Eye (tissue), 1 donor: ENCODE data around the gene ADAM19.
"Not testable (repeated sequence)": the region's sequence is repeated elsewhere in the genome, so short reads cannot be mapped to it uniquely, and the experiment has no call there.

Experiments used
- DNase-seq: peaks from one replicate; pipeline ENCODE4 v3.0.0-alpha.2; 2015

Gene ADAM19

DNA sequence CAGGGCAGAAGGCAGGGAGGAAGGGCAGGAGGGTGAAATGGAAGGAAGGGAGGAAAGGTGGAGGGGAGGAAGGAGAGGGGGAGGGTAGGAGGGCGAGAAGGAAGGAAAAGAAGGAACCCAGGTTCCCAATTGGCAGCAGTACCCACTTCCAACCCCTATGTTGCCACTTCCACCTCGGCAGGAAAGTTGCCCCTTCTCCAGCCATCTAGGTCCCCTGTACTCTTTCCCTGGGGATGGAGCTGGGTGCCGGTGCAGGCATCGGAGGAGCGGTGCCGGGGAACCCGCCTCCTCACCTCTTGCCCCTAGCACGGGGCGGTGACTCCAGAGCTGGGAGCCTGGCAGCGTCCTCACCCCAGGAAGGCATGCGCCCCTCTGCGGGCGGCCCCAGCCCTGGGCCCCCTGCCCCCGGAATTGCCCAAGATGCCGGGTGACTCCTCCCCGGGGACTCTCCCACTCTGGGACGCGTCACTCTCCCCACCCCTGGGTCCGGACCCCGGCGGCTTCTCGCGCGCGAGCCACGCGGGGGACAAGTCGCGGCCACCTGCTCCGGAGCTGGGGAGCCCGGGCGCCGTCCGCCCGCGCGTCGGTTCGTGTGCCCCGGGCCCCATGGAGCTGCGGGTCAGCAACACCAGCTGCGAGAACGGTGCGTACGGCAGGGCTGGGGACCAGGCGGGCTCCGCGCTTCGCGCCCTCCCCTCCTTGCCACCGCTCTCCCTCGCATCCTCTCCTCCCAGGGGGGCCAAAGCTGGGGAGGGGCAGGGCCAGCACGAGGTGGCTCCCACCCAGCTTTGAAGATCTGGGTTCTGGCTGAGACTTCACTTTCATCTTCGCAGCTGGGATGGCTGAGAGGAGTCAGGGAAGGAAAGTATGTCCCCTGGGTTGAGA is 115.6 kb downstream of the ADAM19 start, which contains the start of gene NIPAL4:
Gene NIPAL4 (plus strand): TSS at position 499 of the 885 bp plus-strand sequence. CDS start 108 bp downstream, at position 607.
- peak; percentile 46 for DNase-seq

DNA sequence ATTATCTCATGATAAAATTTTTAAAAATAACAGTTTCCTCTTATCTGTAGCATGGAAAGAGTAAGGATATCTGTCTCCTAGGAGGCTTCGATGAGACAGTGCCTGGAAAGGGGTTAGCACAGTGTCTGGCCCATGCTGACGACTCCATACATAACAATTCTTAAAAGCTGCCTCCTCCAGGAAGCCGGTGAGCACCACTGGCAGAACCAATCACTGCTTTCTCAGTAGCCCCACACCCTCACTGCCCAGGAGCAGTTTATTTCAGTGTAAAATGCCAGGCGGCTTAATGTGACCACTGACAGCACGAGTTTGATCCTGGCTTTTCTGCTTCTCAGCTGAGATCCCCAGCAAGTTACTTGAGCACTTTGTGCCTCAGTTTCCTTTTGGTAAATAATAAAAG is 116.7 kb downstream of the ADAM19 start:
- no peak for DNase-seq

DNA sequence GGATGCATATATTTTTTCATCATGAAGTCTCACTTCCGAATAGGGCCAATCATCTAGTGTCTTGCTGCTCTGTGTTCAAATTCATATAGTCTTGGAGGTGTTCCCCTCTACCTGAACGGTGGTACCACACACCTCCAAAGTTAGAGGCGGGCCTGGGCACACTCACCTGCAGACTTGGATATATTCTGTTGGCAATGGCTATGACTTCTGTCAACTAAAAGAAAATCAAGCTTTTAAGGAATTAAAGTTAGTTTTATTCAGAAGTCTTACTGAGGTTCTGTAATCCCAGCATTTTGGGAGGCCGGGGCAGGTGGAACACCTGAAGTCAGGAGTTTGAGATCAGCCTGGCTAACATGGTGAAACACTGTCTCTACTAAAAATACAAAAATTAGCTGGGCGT is 118.2 kb downstream of the ADAM19 start:
- DNase-seq, result no peak

DNA sequence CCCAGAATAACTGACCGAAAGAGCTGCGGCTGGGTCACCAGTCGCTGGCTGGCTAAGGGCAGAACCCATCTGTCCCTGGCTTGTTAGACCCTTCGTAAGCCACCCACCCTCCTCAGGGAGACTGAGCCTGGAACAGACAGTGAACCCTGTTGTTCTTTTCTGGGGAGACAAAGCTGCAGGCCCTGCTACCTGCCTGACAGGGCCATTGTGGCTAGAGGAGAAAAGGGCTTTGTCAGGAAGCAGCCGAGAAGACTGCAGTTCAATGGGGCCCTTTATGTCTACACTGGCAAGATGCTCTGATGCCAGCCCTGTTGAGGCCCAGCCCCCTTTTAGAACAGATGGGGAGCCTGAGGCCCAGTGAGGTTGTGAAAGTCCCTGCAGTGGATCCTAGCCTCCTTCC is 119.3 kb downstream of the ADAM19 start:
- no peak for DNase-seq

DNA sequence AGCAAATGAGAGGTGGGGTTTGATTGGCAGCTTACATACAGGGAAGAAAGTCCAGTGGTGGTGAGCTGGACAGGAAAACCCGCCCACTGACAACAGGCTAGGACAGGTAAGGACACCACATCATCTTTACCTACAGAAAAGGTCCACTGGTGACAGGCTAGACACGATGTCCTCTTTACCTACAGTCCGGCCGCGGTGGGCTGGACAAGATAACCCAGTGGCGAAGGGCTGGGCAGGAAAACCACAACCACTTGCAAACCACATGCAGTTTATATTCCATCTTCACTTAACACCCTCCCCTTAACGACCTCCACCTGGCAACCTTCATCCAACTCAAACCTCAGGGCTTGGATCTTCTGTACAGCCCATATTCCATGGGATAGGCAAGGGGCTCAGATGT is 120.5 kb downstream of the ADAM19 start:
- no peak for DNase-seq

DNA sequence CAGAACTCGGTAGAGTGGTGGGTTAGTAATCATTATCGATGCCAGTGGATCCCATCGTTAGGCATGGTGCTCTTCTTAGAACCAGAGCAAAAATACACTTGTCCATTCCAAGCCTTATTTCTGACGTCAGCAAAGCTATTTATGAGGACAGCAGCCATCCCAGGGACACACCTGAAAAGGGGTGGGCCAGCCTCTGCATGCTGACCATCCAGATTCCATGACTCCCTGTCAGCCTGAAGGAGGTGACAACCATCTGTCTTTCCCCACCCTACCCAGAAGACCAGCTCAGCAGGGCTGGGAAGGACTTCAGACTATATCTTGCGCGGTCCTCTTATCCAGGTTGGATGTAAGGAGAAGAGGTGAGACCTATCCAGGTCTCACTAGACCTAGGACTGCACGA is 121.3 kb downstream of the ADAM19 start:
- no peak for DNase-seq

DNA sequence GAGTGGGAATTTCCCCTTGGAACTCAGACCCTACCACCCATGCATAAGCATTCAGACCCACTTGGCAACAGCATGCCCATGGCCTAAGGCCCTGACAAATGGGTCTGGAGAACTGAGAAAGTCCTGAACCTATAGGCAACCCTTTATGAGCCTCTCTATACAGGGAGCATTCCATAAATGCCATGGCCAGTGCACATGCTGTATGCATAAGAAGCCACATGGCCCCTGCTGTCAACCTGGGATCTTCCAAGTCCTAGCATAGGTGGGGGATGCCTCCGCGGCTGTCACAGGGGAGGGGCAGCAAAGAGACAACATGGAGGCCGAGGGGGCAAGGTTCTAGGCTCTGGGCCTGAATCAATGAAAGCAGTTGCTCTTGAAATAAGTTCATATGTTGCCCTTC is 123.8 kb downstream of the ADAM19 start:
- DNase-seq, result no peak

DNA sequence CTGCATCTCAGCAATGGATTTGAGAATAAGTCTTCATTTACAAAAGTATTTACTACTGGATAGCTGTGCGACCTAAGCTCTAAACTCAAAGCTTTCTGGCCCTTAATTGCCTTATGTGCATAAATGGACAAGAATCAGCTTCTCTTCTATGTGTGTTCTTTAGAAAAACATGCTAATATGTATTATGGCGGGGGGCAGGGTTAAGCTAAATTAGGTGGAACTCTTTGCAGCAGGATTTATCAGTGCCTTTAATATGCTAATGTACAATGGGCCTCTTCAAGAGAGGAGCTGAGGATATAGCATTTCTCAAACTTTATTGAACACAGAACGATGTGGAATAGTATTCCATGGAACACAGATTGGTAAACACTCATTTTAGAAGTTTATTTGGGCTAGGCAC is 125.6 kb downstream of the ADAM19 start:
- DNase-seq, result no peak

DNA sequence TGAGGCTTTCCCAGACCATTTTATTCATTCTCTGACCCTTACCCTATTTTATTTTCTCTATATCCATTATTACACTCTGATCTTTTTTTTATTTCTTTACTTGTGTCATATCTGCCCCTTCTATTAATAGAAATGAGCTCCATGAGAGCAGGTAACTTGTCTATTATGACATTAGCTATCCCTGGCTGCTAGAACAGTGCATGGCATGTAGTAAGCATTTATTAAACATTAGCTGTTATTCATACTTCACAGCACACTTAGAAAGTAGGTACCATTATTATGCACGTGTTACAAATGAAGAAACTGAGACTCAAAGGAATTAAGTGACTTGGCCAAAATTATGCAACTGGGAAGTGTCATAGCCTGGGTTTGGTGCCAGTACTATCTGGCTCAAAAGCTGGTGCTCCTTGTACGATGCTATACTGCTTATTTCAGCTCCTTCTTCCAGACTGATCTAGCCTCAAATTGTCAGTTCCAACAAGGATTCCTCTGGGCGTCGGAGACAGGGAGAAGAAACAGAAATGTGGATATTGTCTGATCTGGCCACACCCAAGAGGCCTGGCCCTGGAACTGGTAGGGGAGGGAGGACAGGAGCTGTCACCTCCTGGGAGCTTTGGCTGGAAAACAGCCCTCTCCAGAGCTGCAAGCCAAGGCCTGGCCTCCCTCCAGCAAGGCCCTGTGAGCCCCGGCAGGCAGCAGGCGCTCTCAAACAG is 126.4 kb downstream of the ADAM19 start:
- DNase-seq, result no peak

DNA sequence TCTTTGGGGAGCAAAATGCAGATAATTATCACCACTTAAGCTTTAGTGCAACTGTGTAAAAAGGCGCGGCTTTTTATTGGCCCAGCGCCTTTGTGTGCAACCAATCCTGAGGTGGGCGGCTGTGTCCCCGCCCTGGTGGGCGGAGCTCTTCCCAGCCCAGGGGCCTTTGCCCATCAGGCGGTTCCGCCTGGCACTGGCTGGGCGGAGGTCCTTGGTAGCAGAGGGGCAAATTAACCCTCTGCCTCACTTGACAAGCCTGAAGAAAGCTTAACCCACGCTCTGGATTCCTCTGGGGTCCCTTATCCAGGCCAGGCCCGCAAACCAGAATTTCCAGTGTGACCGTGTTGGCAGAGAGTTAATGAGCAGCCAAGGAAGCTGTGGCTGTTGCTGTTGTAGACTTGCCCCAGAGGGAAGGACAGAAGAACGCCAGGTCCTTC is 128.4 kb downstream of the ADAM19 start:
- DNase-seq, result no peak

DNA sequence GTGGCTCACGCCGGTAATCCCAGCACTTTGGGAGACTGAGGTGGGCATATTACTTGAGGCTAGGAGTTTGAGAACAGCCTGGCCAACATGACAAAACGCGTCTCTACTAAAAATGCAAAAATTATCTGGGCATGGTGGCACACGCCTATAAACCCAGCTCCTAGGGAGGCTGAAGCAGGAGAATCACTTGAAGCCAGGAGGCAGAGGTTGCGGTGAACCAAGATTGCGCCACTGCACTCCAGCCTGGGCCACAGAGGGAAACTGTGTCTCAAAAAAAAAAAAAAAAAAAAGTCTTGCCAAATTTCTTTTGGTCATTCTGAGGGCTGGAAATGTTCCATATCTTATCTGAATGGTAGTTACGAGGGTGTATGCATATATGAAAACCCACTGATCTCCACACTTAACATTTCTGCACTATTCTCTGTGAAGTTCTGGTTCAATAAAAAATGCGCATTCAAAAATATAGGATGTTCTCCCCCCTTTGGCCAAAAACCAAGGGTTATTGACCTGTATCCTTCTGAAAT is 129.1 kb downstream of the ADAM19 start:
- DNase-seq, result no peak

DNA sequence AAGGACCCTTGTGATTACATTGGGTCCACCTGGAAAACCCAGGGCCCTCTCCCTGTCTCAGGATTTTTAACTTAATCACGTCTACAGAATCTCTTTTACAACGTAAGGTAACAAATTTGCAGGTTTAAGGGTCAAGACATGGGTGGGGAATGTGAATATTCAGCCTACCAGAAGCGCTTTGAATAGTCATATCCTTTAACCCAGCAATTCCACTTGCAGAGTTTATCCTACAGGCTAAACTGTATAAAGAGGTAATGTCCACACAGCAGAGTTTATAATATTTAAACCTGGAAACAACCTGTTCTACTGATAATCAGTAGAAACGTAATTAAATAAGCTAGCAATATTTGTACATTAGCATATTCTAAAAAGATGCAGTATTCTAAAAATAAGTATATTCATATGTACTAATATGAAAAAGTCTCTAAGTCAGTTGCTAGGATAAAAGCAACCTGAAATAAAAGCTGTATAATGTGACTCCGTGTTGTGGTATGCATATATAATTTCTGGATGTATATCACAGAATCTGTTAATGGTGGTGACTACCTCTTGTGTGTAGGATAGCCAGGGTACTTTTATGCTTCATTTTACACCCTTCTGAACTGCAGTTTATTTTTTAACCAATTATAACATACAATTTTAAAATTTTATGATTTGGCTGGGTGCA is 129.7 kb downstream of the ADAM19 start:
- DNase-seq, result no peak

DNA sequence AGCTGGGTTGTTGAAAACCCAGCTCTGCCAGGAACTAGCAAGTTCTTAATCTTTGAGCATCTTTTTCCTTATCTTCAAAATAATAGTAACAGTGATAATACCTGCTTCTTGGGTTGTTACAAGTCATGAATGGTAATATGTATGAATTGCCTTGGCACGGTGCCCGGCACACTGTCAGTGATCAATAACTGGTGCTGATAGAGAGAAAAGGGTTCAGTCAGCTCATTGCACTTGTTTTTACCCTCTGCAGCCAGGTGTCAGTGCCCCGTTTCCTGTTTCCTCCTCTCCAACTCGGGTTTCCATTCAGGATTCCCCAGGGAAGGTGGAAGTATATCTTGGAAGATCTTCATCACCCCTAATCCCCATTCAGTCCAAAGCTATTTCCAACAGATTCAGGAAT is 131.4 kb downstream of the ADAM19 start:
- no peak for DNase-seq

DNA sequence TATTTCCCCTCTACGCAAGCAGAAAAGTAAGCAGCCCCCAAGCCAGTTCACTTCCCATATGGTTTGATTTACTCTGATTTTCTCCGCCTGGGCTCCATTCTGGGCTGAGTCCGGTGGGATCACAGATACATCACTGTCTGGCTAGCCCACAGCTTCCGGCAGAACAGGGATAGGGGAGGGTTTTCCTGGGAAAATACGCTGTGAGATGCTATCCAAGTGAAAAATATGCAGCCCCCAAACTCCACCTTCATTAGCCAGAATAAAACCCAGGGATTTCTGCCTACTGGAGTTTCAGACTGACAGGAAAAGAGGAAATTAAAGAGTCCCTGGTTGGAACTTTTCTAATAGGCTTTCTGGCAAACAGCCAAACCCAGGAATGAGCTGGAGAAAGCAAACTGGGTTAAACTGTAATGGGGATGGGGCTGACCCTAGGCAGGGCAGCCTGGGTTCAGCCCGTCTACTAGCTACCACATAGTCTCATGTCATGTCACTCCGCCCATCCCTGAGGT is 132.5 kb downstream of the ADAM19 start:
- DNase-seq, result peak; percentile 81

DNA sequence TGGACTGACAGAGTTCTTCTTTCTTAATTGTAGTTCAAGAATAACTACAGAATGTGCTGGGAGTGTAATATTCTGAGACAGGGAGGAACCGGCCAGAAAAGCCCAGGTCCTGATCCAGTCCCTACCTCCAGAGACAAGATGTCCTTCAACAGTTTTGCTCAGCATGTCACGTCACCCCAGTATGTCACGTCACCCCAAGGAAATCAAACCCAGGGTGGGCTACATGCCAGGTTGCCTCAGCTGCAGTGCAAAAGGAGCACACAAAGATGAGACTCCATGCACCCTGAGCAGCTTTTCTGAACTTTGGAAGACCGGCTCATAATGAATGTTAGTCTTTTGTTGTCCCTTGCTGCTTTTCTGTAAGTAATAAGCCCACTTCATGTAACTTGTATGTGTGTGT is 141.5 kb downstream of the ADAM19 start:
- no peak for DNase-seq

DNA sequence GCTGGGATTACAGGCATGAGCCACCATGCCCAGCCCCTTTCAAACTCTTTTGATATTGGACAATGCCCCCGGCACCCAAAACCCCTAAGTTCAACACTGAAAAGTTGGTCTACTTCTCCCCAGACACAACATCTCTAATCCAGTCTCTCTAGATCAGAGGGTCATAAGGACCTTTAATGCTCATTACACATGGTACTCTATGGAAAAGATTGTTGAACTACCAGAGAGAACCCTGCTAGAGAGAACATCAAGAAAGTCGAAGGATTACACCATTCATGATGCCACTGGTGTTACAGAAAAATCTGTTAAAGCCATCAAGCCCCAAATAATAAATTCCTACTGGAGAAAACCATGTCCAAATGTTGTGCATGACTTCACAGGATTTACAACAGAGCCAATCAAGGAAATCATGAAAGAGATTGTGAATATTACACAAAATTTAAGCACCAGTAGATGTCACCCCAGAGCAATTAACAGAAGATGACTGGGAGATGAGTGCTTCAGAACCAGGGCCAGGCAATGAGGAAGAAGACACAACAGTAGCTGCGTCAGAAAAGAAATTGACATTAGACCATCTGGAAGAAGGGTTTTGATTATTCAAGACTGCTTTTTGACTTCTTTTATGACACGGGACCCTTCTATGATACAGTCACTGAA is 143.9 kb downstream of the ADAM19 start:
- DNase-seq, result peak; percentile 84

DNA sequence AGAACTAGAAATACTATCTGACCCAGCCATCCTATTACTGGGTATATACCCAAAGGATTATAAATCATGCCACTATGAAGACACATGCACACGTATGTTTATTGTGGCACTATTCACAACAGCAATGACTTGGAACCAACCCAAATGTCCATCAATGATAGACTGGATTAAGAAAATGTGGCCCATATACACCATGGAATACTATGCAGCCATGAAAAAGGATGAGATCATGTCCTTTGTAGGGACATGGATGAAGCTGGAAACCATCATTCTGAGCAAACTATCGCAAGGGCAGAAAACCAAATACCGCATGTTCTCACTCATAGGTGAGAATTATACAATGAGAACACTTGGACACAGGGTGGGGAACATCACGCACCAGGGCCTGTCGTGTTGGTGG is 145.7 kb downstream of the ADAM19 start:
- DNase-seq, result not testable (repeated sequence)
